NCI-H748 (cell line): Measurements from ENCODE around the gene CA10.

Experiments
- DNase-seq: peaks from one replicate; lab custom pipeline; 2025; ENCODE audit not compliant: unreplicated experiment; lab: John Stamatoyannopoulos, UW

The CA10 gene

GRCh38 chr17:51955245-51955644 lies 203.3 kb downstream of the CA10 start:
- DNase-seq, result no peak

- no peak for DNase-seq
These were observed 204.2 kb downstream of the CA10 start for GRCh38 chr17:51954232-51954765.

- no peak for DNase-seq
These were observed 206.8 kb downstream of the CA10 start for GRCh38 chr17:51951741-51952140.

- peak; percentile 45 for DNase-seq
These were observed 210.4 kb downstream of the CA10 start for GRCh38 chr17:51948128-51948527.

DNA sequence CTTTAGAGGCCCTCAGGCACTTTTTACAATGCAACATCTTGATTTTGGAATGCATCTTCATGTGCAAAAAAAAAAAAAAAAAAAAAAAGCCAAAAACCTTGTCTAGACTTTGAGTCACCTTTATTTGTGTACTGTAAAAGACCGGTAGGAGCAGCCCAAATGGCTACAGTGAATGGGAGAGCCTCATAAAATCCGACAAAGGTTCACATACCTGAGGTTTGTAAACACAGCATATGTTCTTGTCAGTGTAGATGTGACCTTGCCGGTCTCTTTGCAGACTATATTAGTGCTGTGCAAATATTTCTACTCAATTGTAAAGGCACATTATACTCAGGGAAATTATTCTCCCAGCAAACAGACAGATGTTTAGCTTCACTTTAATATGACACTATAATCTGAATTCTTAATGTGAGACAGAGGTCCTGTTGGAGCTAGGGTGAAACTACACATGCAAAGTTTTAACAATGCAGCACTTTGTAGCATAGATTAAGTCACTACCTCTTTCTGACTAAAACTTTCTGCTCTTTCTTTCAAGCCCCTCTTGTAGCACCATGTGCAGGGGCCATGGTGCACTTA lies 211.3 kb downstream of the CA10 start:
- DNase-seq, result peak; percentile 77

DNA sequence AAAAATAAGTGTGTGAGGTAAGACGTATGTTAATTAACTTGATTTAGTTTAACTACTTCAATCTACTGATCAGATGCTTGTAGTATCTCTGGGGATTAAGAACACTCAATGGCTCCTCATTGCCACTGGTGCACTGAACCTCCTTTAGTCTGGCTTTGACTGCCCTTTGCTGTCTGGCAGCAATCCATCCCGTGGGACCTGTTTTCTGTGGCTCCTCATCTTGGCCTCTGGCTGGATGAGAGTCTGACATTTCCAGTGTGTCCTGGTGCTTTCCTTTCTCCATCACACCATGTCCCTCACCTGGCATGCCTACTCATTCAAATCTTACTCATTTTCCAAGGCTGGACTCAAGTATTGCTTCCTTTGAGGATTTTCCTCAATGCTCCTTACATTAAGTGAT lies 212.2 kb downstream of the CA10 start:
- no peak for DNase-seq

DNA sequence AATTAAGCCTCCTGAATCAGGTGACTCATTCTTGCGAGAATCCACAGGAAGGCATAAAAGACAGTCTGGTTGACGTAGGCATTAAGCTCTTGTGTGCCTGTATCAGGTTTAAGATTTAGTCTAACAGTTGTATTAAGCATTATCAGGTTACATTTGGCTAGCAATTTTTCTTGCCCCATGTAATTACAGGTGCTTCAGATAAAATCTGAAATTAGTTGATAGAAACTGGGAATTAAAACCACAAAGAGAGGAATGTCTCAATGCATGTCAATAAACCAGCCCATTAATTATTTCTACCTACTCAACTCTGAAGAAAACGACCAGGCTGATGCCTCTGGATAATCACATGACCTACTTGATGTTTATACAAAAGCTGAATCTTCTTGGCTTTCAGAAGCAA lies 217.2 kb downstream of the CA10 start:
- DNase-seq, result peak; percentile 18

GRCh38 chr17:51937264-51937663 lies 221.2 kb downstream of the CA10 start:
- DNase-seq, result no peak

- no peak for DNase-seq
These were observed 223.0 kb downstream of the CA10 start for GRCh38 chr17:51935477-51935876.

DNA sequence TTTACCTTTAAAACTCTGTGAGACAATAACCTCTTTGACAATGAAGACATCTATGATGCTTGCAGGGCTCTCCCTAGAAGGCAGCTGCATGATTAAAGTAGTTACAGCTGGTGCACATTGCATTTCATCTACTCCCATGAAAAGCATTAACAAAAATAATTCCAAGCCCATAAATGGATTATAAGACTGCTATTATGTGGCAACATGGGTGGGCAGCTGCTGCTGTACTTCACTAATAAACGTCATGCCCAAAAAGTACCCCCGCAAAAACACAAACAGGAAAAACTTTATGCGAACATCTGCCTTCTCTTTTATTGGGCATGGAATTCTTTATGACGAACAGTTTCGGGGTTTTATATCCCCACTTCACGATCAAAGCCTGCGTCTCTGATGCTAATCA lies 224.9 kb downstream of the CA10 start:
- DNase-seq, result no peak

- DNase-seq, result no peak
These were observed 232.1 kb downstream of the CA10 start for GRCh38 chr17:51926448-51926847.

DNA sequence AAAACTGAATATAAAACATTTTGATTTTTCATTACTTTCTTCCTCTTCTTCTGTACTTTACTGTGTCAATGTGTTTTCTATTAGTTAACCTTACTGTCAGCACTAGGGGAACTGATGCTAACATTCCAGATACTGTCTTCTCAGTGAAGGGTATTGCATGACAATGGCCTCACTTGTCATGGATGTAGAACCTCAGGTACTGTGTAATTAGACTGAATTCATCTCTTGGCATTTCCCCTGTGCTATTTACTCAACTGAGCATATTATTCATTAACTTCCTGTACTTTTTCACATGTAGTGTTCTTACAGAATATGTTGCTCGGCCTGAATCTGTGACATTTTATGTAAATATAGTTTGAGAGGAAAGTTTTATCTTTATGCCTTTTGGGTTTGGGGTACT lies 237.0 kb downstream of the CA10 start:
- no peak for DNase-seq

- no peak for DNase-seq
These were observed 243.9 kb downstream of the CA10 start for GRCh38 chr17:51914577-51914976.

DNA sequence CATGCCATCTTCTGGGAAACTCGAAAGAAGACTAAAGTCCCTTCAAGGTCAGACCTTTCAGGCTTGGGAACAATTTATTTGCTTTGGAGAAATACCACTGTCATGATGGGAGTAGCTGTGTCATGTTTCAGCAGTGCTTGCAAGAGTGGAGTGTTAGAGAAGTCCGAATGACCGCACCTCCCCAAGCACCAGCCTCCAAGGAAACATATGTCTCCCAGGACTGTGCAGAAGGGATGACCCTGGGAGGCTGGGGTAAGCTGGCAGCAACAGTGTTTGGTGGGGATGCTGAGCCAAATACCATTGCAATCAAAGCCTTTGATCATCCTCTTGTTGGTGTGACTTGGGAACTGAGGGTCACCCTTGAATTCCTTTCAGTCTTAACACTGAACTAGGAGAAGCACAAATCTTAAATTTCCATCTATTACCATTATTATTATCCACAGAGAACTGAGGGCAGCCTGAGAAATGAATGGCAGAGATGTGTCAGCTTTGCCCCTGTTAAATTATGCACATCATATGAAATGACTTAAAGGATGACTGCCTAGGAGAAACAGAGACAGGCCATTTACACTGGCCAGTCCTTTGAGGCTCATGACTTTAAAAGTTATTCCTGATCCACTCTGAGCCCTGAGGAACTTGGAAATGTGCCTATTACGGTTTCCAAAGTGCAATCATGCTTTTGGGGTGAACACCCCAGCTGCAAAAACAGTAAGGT lies 244.9 kb downstream of the CA10 start:
- DNase-seq, result no peak

GRCh38 chr17:51912939-51913338 lies 245.6 kb downstream of the CA10 start:
- DNase-seq, result no peak

DNA sequence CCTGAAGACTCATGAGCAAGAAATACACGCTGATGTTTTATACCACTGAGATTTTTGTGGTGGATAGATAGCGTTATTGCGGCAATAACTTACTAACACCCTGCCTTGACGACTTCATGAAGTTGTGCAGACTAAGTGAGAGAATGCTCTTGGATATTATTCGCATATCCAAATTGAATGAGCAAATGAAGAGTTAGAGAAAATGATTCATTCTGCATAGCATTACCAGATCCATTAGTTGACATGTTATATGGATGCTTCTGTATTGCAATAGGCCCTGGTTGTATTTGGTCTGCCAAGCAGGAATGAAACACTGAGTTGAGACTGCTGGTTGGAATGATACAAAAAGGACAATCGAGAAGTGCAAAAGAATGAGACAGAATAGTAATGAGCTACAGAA lies 247.3 kb downstream of the CA10 start:
- no peak for DNase-seq

GRCh38 chr17:51909971-51910370 lies 248.5 kb downstream of the CA10 start:
- no peak for DNase-seq

DNA sequence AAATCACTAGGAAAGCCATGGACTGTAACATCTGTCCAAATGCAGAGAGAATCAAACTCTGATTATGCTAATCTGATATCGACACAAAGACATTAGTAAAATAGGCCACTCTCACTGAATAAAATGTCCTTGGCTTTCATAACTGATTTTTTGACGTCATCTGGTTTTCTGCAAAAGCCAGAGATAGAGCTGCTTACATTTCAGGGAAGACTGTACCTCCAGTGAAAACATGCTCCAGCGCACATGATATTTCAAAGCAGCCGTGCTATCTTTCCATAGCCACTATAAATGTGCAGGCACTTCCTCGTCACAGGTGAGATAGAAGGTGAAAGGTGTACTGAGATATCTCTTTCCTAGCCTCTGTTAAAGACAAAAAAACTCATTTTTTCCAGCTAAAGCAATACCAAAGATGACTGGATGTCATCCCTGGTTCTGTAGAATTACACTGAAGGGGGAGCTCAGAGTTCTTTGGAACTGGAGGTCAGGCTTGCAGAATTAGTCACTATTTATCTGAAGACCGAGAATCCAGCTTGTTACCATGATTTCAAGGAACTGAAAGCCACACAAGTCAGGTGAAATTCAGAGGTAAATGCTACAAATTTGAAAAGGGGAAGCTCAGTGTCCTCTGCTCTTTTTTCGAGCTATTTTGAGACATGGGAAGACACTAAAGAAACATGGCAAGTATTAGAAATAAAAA lies 249.5 kb downstream of the CA10 start:
- DNase-seq, result no peak

GRCh38 chr17:51907041-51907440 lies 251.5 kb downstream of the CA10 start:
- DNase-seq, result no peak

DNA sequence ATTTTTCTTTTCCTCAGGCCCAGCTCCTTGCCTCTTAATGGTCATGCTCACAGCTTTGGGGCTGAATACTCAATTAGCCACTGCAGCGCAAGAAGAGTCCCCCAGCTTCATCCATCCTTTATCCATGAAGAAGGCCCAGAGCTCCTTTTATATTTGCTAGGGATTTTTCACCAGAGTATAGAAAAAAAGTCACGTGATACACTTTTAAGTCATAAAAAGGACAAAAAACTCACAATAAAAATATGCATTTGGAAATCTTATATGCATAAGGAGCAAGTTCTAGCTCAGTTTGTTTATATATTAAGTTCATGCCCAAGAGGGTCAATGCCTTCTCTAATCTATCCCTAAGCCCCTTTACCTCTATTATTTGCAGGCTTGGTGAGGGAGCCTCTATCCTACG lies 254.1 kb downstream of the CA10 start:
- DNase-seq, result no peak

- DNase-seq, result no peak
These were observed 257.3 kb downstream of the CA10 start for GRCh38 chr17:51901242-51901641.

DNA sequence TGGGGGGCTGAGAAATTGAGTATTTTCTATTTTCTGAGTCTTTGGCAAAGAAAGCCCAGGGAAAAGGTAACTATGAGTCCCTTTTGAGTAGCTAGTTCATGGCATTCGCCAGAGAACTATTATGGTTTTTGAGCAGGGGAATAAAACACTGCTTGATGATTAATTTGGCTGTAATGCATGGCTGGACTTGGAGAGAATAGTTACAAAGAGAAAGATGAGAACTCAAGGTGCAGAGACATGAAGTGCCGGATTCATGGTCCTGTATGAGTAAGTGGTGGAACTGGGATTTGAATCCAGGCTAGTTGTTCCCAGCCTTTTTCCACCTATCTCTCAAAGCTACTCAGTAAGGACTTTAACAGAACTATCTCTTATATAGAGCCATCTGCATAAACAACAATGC lies 266.6 kb downstream of the CA10 start:
- DNase-seq, result no peak
